Measurements from ENCODE around the gene RBM17.
"Not testable (repeated sequence)": the region's sequence is repeated elsewhere in the genome, so short reads cannot be mapped to it uniquely, and the experiment has no call there.

RBM17 gene

GRCh38 chr10:6052247-6053221 lies 36.3 kb upstream of the RBM17 start:
- peak; percentile 64 to 90 for DNase-seq (ENCODE audit: low spot score in 2 of 2)
- peaks cover 98% of the 10 kb centered on the region for H3K36me3 Mint-ChIP-seq
- no peaks in the 10 kb centered on the region for H3K9me3 Mint-ChIP-seq

GRCh38 chr10:6053303-6053702 lies 35.5 kb upstream of the RBM17 start:
- Mint-ChIP-seq H3K9me3 (no peaks in the 10 kb centered on the region), H3K4me1 (peaks cover 90% of the 10 kb centered on the region), H3K27ac (peak overlapping the region; percentile 97), H3K36me3 (peaks cover 98% of the 10 kb centered on the region), H3K4me3 (peak overlapping the region; percentile 79)
- no peak for ATAC-seq
- peak in 1 of 2 donors; percentile 1 for DNase-seq (ENCODE audit: low spot score in 2 of 2)

More at GRCh38 chr10:6052247-6053221, 36.3 kb upstream of the RBM17 start:
- peak; percentile 69 for ATAC-seq
- peak overlapping the region; percentile 79 for H3K4me3 Mint-ChIP-seq
- H3K4me1 Mint-ChIP-seq: peaks cover 90% of the 10 kb centered on the region
- H3K27ac Mint-ChIP-seq: peak overlapping the region; percentile 97

GRCh38 chr10:6053816-6054631 lies 34.8 kb upstream of the RBM17 start:
- H3K36me3 Mint-ChIP-seq: peaks cover 98% of the 10 kb centered on the region
- peak overlapping the region; percentile 97 for H3K27ac Mint-ChIP-seq
- no peak for ATAC-seq
- H3K4me3 Mint-ChIP-seq: peak overlapping the region; percentile 79
- peak; percentile 16 to 65 for DNase-seq (ENCODE audit: low spot score in 2 of 2)
- peaks cover 85% of the 10 kb centered on the region for H3K4me1 Mint-ChIP-seq
- no peaks in the 10 kb centered on the region for H3K9me3 Mint-ChIP-seq

GRCh38 chr10:6054884-6055283 lies 34.0 kb upstream of the RBM17 start:
- DNase-seq (ENCODE audit: low spot score in 2 of 2) (peak; percentile 2 to 51), ATAC-seq (no peak)
- Mint-ChIP-seq H3K4me3 (peak overlapping the region; percentile 79), H3K9me3 (no peaks in the 10 kb centered on the region), H3K27ac (peak overlapping the region; percentile 97), H3K4me1 (peaks cover 77% of the 10 kb centered on the region), H3K36me3 (peaks cover 98% of the 10 kb centered on the region)

GRCh38 chr10:6055929-6056328 lies 32.9 kb upstream of the RBM17 start:
- Mint-ChIP-seq H3K9me3 (no peaks in the 10 kb centered on the region), H3K4me1 (peaks cover 66% of the 10 kb centered on the region), H3K4me3 (peak overlapping the region; percentile 90), H3K27ac (peak overlapping the region; percentile 100), H3K36me3 (peaks cover 98% of the 10 kb centered on the region)
- no peak for DNase-seq (ENCODE audit: low spot score in 2 of 2)
- no peak for ATAC-seq

GRCh38 chr10:6056411-6057135 lies 32.3 kb upstream of the RBM17 start:
- no peak for ATAC-seq
- Mint-ChIP-seq H3K4me1 (peaks cover 63% of the 10 kb centered on the region), H3K9me3 (no peaks in the 10 kb centered on the region), H3K4me3 (peak overlapping the region; percentile 90), H3K27ac (peak overlapping the region; percentile 100), H3K36me3 (peaks cover 98% of the 10 kb centered on the region)
- peak in 1 of 2 donors; percentile 50 for DNase-seq (ENCODE audit: low spot score in 2 of 2)

- H3K4me1 Mint-ChIP-seq: peaks cover 57% of the 10 kb centered on the region
Observed at GRCh38 chr10:6058682-6059475, 30.0 kb upstream of the RBM17 start.

GRCh38 chr10:6059506-6059905 lies 29.3 kb upstream of the RBM17 start:
- H3K36me3 Mint-ChIP-seq: peaks cover 90% of the 10 kb centered on the region
- peak overlapping the region; percentile 100 for H3K27ac Mint-ChIP-seq
- H3K4me1 Mint-ChIP-seq: peaks cover 57% of the 10 kb centered on the region
- peak in 1 of 2 donors; percentile 54 for DNase-seq (ENCODE audit: low spot score in 2 of 2)
- H3K4me3 Mint-ChIP-seq: peak overlapping the region; percentile 90
- no peak for ATAC-seq
- no peaks in the 10 kb centered on the region for H3K9me3 Mint-ChIP-seq

More at GRCh38 chr10:6058682-6059475, 30.0 kb upstream of the RBM17 start:
- Mint-ChIP-seq H3K27ac (peak overlapping the region; percentile 100), H3K9me3 (no peaks in the 10 kb centered on the region), H3K4me3 (peak overlapping the region; percentile 90), H3K36me3 (peaks cover 93% of the 10 kb centered on the region)
- ATAC-seq (peak; percentile 72), DNase-seq (ENCODE audit: low spot score in 2 of 2) (peak in 1 of 2 donors; percentile 74)

GRCh38 chr10:6061056-6061455 lies 27.8 kb upstream of the RBM17 start:
- Mint-ChIP-seq H3K36me3 (peaks cover 85% of the 10 kb centered on the region), H3K9me3 (no peaks in the 10 kb centered on the region), H3K4me1 (peaks cover 62% of the 10 kb centered on the region), H3K4me3 (peak overlapping the region; percentile 90), H3K27ac (peak overlapping the region; percentile 100)
- no peak for ATAC-seq
- DNase-seq (ENCODE audit: low spot score in 2 of 2): peak in 1 of 2 donors; percentile 52

- Mint-ChIP-seq H3K9me3 (no peaks in the 10 kb centered on the region), H3K4me3 (peak within 1 kb of the TSS; percentile 90), H3K36me3 (peaks cover 76% of the 10 kb centered on the region), H3K4me1 (peaks cover 60% of the 10 kb centered on the region), H3K27ac (peak within 1 kb of the TSS; percentile 100)
- ATAC-seq (peak; percentile 84), DNase-seq (ENCODE audit: low spot score in 2 of 2) (peak; percentile 71 to 93)
Observed at GRCh38 chr10:6062101-6062771, 26.6 kb upstream of the RBM17 start, which contains the start of gene IL2RA. IL2RA (minus strand) TSS chr10:6062367; CDS start chr10:6062151, 216 bp downstream.

- H3K9me3 Mint-ChIP-seq: no peaks in the 10 kb centered on the region
- peak overlapping the region; percentile 90 for H3K27ac Mint-ChIP-seq
- DNase-seq (ENCODE audit: low spot score in 2 of 2) (peak in 1 of 2 donors; percentile 46), ATAC-seq (no peak)
- peaks cover 57% of the 10 kb centered on the region for H3K36me3 Mint-ChIP-seq
- H3K4me1 Mint-ChIP-seq: peaks cover 65% of the 10 kb centered on the region
- H3K4me3 Mint-ChIP-seq: peak overlapping the region; percentile 90
Observed at GRCh38 chr10:6064119-6064518, 24.7 kb upstream of the RBM17 start.

- H3K27ac Mint-ChIP-seq: peak overlapping the region; percentile 90
- H3K4me3 Mint-ChIP-seq: peak overlapping the region; percentile 90
- not testable (repeated sequence) for H3K9me3 Mint-ChIP-seq; ATAC-seq; DNase-seq (ENCODE audit: low spot score in 2 of 2)
- H3K36me3 Mint-ChIP-seq: peaks cover 51% of the 10 kb centered on the region
- H3K4me1 Mint-ChIP-seq: peaks cover 71% of the 10 kb centered on the region
Observed at GRCh38 chr10:6064726-6065125, 24.1 kb upstream of the RBM17 start.

GRCh38 chr10:6065406-6065805 lies 23.4 kb upstream of the RBM17 start:
- Mint-ChIP-seq H3K36me3 (peaks cover 50% of the 10 kb centered on the region), H3K9me3 (no peaks in the 10 kb centered on the region), H3K27ac (peak overlapping the region; percentile 90), H3K4me1 (peaks cover 78% of the 10 kb centered on the region), H3K4me3 (peak overlapping the region; percentile 90)
- ATAC-seq: peak; percentile 3
- peak in 1 of 2 donors; percentile 76 for DNase-seq (ENCODE audit: low spot score in 2 of 2)

Measured in stimulated activated effector memory CD8-positive, alpha-beta T cell treated with anti-CD3 and anti-CD28 coated beads, Interleukin-12 subunit alpha, Interleukin-12 subunit beta, amount 100 ng/mL, for 72 hours (primary cell).